Stimulated activated CD8-positive, alpha-beta memory T cell treated with anti-CD3 and anti-CD28 coated beads, Interleukin-4, amount 100 ng/mL, for 48 hours (primary cell): ENCODE data around the gene NGLY1.

Source experiments
- DNase-seq: peaks from one replicate; pipeline ENCODE4 v3.0.0-alpha.2; 2020

NGLY1 gene

GRCh38 chr3:25783661-25784512 is 644 bp upstream of the NGLY1 start:
- DNase-seq: no peak

DNA sequence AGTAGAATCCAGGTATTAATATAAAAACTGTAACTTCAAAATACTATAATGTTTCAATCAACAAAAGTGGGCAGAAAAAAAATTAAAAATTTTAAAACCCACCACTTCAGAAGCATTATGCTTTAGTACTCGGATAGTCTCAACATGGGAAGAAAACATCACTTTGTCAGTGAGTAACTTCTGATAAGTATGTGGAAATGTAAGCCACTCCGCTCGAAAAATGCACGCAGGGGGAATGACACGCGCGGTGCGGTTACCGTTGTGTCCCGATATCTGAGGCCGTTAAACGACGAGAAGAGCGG is 656 bp downstream of the NGLY1 start:
- DNase-seq: no peak

DNA sequence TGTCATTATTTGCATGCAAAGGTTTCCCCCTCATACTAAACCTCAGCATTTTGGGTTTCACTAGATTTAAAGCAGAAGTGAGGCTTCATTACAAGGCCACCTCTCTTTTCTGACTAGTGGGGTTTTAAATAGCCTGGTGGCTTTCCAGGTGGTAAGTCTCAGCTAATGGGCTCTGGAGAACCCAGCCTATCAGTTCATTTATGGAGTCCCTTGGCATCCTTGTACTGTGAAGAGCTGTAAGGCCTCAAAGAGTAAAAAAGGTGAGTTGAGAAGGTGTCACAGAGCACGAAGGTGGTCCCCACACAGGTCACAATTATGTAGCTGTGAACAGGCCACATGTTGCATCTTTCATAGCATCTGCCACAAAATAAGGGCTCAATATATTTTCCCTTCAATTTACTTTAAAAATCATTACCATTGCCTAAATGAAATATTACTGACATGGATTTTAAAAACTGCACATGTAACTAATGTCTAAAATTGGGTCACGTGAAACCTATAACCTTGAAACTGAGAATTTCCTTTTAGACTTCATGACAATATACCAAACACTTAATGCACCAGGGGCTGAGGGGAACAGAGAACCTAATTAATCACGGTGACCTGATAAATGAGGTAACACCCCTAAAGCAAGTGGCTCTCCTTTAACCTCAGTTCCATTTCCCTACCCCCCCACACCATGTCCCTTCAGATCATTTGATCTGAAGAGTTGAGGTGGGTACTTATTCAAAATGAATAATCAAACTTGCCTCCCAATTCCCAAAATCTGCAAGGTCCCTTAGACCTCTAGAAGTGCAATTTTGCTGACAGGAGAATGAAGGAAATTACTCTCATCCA is 1.3 kb downstream of the NGLY1 start:
- DNase-seq: no peak

DNA sequence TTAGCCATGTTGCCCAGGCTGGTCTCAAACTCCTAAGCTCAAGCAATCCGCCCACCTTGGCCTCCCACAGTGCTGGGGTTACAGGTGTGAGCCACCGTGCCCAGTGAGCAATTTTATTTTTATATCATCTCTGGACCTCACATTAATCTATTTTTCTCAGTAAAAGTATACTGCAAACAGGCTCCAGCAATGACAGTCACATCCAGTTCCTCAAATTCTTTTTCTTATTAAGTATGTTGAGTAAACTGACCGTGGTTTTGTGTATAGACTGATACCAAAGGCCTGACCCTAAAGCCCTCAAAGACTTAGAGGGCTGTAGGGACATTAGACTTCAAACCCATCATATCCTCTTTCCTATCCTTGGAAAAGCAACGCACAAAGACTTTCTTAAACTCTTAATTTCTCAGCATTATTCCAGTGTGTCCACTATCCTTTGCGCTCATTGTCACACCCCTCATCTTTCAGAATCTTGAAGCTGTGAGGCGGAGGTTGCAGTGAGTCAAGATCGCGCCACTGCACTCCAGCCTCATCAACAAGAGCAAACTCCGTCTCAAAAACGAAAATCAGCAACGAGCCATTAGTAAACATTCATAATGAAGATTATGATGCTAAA is 2.0 kb downstream of the NGLY1 start:
- DNase-seq: no peak

DNA sequence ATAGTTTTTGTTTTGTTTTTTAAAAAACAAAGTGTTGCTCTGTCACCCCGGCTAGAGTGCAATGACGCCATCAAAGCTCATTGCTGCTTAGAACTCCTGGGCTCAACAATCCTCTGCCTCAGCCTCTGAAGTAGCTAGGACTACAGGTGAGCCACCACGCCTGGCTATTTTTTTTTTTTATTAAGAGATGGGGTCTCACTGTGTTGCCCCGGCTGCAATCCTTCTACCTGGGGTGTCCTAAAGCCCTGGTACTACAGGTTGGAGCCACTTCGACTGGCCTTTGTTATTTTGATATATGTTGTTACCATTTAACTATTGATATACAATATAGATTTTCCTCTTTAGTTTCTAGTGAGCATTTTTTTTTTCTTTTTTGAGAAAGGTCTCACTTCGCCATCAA is 2.6 kb downstream of the NGLY1 start:
- DNase-seq: no peak

DNA sequence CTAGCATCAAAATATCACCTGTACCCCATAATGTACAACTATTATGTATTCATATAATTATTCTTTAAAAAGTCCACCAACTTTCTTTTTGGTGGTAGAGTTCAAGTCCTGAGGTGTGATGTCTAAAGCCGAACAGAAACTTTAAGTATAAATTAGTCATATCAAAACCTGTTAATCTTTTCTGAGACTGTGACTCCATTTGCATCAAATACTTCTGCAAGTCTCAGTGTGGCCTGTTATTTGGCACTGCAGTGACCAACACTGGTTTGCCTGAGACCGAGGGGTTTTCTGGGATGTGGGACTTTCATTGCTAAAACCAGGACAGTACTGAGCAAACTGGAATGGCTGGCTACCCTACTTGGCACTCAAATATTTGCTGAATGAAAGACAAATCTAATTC is 7.3 kb downstream of the NGLY1 start:
- no peak for DNase-seq

DNA sequence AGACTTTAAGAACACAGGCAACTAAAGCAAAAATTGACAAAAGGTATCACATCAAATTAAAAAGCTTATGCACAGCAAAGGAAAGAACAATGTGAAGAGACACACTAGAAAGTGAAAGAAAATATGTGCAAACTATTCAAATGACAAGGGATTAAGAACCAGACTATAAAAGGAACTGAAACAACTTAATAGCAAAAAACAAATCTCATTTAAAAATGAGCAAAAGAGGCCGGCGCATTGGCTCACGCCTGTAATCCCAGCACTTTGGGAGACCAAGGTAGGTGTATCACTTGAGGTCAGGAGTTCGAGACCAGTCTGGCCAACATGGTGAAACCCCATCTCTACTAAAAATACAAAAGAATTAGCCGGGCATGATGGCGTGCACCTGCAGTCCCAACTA is 14.4 kb downstream of the NGLY1 start:
- no peak for DNase-seq

- DNase-seq: no peak
Observed at GRCh38 chr3:25751725-25752124, 31.5 kb downstream of the NGLY1 start.

GRCh38 chr3:25751048-25751447 is 32.2 kb downstream of the NGLY1 start:
- no peak for DNase-seq

DNA sequence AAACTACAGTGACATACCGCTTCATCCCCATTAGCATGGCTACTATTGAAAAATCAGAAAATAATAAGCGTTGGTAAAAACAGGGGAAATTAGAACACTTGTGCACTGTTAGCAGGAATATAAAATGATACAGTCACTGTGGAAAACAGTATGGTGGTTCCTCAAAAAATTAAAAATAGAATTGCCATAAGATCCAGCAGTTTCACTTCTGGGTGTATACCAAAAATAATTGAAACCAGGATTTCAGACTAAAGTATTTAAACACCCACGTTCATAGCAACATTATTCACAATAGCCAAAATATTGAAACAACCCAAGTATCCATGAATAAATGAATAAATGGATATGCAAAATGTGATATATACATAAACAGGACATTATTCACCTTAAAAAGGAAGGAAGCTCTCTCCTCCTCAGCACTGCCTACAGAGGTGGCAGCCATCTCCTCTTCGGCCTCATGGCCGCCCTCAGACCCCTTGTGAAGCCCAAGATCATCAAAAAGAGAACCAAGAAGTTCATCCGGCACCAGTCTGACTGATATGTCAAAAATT is 34.1 kb downstream of the NGLY1 start:
- no peak for DNase-seq

- no peak for DNase-seq
Observed at GRCh38 chr3:25748189-25748588, 35.1 kb downstream of the NGLY1 start.

GRCh38 chr3:25747033-25747432 is 36.2 kb downstream of the NGLY1 start:
- DNase-seq: no peak

GRCh38 chr3:25744470-25744869 is 38.8 kb downstream of the NGLY1 start:
- no peak for DNase-seq

- no peak for DNase-seq
Observed at GRCh38 chr3:25728101-25728500, 55.1 kb downstream of the NGLY1 start.

DNA sequence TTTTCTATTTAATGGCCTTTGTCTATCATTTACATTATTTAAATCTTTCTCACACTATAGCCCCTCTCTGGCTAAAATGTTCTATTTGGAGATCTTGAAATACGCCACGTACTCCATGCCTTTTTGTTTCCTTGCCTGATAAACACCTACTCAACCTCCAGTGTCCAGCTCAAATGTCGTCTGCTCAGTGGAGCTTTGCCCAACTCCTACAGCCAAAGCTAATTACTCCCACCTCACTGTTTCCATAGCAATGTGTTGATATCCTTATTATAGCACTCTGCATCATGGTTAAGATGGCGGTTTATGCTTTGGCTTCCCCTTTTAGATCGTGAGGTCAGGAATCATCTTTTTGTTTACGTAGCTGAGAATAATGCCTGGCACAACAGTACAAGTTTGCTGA is 55.9 kb downstream of the NGLY1 start:
- DNase-seq: no peak

DNA sequence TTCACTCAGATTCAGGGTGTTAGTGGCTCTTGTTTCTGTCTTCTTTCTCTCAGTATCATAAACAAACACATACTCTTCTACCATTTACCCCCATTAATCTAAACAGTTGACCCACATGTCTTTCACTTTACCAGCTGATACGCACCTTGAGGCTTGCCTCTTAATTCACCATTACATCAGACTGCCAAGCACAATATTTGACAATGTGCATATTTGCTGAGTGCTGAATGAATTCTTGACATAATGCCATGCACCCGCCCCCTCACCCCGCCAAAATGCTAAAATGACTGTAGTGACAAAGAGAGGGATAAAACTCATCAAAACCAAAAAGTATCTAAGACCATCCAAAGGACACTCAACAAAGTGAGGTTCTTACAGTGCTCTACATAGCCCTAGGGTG is 57.4 kb downstream of the NGLY1 start:
- DNase-seq: no peak

DNA sequence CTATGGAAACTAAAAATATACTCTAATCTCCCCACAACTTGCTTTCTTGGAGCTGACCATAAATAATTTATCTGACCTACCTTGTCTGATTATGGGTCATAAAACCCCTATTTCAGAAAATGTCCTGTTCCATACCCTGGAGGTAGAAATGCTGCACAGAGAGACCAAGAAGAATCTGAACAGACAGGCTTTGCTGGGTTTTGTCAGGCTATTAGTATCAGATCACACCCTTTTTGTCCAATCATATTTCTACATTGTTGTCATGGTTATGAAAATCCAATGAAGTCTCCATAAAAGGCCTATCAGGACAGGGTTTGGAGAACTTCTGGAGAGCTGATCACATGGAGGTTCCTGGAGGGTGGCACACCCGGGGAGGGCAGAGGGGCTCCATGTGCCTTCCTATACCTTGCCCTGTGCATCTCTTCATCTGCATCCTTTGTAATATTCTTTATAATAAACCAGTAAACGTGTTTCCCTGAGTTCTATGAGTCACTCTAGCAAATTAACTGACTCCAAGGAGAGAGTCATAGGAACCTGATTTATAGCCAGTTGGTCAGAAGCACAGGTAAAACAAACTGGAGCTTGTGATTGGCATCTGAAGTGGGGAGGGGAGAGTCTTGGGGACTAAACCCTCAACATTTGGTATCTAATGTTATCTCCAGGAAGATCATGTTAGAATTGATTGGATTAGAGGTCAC is 58.1 kb downstream of the NGLY1 start:
- no peak for DNase-seq

GRCh38 chr3:25723802-25724201 is 59.4 kb downstream of the NGLY1 start:
- no peak for DNase-seq

DNA sequence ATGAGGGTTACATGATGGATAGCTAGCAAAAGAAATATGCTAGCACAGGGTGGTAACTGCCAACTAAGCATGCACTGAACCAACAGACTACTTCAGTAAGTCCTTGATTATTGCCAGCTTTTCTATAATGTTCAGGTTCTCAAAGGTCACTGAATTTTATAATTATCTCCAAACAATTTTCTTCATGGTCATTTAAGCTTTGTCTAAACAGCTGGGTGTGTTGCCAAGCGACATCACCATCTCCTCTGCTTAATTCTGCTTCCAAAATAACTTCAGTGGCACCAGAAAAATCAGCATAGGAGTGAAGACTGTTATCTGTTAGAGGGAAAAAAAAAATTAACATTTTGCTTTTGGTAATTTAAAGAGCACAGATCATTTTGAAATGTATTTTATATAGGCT is 63.9 kb downstream of the NGLY1 start:
- DNase-seq: no peak

DNA sequence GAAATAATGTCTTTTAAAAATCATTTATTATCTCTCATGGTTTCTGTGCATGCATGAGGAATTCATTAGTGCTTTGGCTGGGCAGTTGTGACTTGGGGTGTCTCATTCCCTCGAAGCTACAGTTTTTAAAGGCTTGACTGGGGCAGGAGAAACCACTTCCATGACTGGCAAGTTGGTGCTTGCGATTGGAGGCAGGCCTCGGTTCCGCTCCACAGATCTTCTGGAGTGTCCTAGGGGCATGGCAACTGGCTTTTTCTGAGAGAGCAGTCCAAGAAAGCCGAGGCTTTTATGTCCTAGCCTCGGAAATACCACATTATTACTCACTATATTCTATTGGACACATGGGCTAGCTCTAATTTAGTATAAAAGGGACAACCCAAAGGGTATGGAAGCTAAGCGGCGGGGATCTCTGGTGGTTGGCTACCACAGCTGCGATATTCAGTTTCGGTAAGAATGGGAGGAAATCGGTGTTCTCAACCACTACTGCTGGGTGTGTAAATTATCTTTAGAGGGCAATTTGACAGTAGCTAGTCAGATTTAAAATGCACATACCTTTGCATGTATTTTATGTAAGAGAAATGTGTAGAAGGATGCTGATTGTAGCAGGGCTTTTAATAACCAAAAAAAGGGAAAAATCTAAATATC is 69.8 kb downstream of the NGLY1 start:
- no peak for DNase-seq

- DNase-seq: no peak
Observed at GRCh38 chr3:25711090-25711489, 72.2 kb downstream of the NGLY1 start.

DNA sequence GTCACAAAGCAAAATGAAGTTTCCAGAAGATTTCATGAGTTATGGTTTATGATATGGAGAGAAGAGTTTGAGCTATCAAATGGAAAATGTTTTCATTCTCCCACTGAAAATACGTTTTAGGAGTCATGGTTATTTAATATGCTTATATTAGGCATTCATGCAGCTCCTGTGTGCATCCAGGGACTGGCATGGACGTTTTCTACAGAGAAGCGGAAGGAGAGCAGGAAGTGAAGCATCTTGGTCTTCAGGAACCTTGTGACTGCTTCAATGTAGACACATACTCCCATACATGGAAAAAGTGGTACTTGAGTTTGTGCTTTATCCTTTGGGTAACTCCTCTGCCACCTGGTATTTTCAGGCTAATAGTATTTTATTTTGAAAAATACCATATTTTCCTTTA is 75.2 kb downstream of the NGLY1 start:
- no peak for DNase-seq
